Inferior parietal cortex (tissue), 1 donor: Measurements from ENCODE around the gene GARIN3.
"Not testable (repeated sequence)": the region's sequence is repeated elsewhere in the genome, so short reads cannot be mapped to it uniquely, and the experiment has no call there.

Experiments used
- DNase-seq: peaks from one replicate; pipeline ENCODE4 v3.0.0-alpha.2; 2016; ENCODE audit errors: extremely low spot score

The GARIN3 gene

GRCh38 chr5:157185122-157185521 is 19.1 kb upstream of the GARIN3 start:
- DNase-seq: not testable (repeated sequence)

GRCh38 chr5:157184117-157184670 is 18.1 kb upstream of the GARIN3 start:
- DNase-seq: no peak

GRCh38 chr5:157182143-157182757 is 16.2 kb upstream of the GARIN3 start:
- no peak for DNase-seq

GRCh38 chr5:157180374-157181264 is 14.6 kb upstream of the GARIN3 start, which contains the start of gene ITK:
TSS of gene ITK (plus strand) at chr5:157180840. CDS start at chr5:157180978, 138 bp downstream.
- no peak for DNase-seq

GRCh38 chr5:157178966-157179365 is 12.9 kb upstream of the GARIN3 start:
- DNase-seq: no peak

- DNase-seq: no peak
Measured at GRCh38 chr5:157177953-157178352, 11.9 kb upstream of the GARIN3 start.

- DNase-seq: no peak
Measured at GRCh38 chr5:157175071-157175612, 9.1 kb upstream of the GARIN3 start.

GRCh38 chr5:157172403-157172802 is 6.3 kb upstream of the GARIN3 start:
- DNase-seq: no peak

GRCh38 chr5:157168286-157168685 is 2.2 kb upstream of the GARIN3 start:
- no peak for DNase-seq

GRCh38 chr5:157167214-157167621 is 1.2 kb upstream of the GARIN3 start:
- no peak for DNase-seq

- DNase-seq: no peak
Measured at GRCh38 chr5:157165668-157166067, 396 bp downstream of the GARIN3 start.

GRCh38 chr5:157165261-157165660 is 803 bp downstream of the GARIN3 start:
- no peak for DNase-seq

GRCh38 chr5:157164521-157164920 is 1.5 kb downstream of the GARIN3 start:
- DNase-seq: no peak

- no peak for DNase-seq
Measured at GRCh38 chr5:157162919-157163510, 3.0 kb downstream of the GARIN3 start.

GRCh38 chr5:157161996-157162395 is 4.1 kb downstream of the GARIN3 start:
- no peak for DNase-seq

- DNase-seq: no peak
Measured at GRCh38 chr5:157160001-157160400, 6.1 kb downstream of the GARIN3 start.

- DNase-seq: no peak
Measured at GRCh38 chr5:157159209-157159751, 6.8 kb downstream of the GARIN3 start.

- no peak for DNase-seq
Measured at GRCh38 chr5:157157293-157157891, 8.7 kb downstream of the GARIN3 start.

- DNase-seq: no peak
Measured at GRCh38 chr5:157155297-157155696, 10.8 kb downstream of the GARIN3 start.

- no peak for DNase-seq
Measured at GRCh38 chr5:157150995-157151394, 15.1 kb downstream of the GARIN3 start.
